Panc1 (cell line): ENCODE results near the gene NFKB1. TPM values are rescaled to one million over a fixed set of nuclear protein-coding genes. Genes with fewer than 3 reads are reported as not detected.

Source experiments
- ATAC-seq: fragments of 200-7000 bp; cut with Tn5 transposase; 2 replicates; pipeline ENCODE4 v1.9.1; 2020; ENCODE audit warnings: mild to moderate bottlenecking, moderate library complexity
- BruUV-seq: library from RNA; stranded (reverse); fragments of 400-500 nt; replicated peaks from 2 replicates; lab custom pipeline; 2021; lab: Mats Ljungman, UMichigan
- CTCF ChIA-PET: fragments of 300-600 bp; sonication (Branson Sonifier 250); formaldehyde crosslinking; loops from one replicate; lab custom pipeline; 2022; ENCODE audit warnings: antibody characterized with exemption; lab: Charles Lee
- POLR2A ChIA-PET: fragments of 300-600 bp; sonication (Branson Sonifier 250); formaldehyde crosslinking; loops from one replicate; lab custom pipeline; 2022; ENCODE audit warnings: antibody characterized with exemption; lab: Charles Lee
- DNase-seq: peaks from one replicate; pipeline ENCODE4 v3.0.0-alpha.2; 2010; ENCODE audit warnings: low read depth, low spot score
- H3K27ac ChIP-seq: 2 replicates; pipeline ENCODE4 v1.5.1; 2011; ENCODE audit warnings: mild to moderate bottlenecking, low read length, inconsistent platforms
- H3K27me3 ChIP-seq: fragments of 200-500 bp; sonication (Bioruptor generic); 2 replicates; pipeline ENCODE4 v1.6.0; 2014; ENCODE audit warnings: low read length, inconsistent platforms; ENCODE audit not compliant: control insufficient read depth, insufficient read depth
- H3K36me3 ChIP-seq: fragments of 200-500 bp; sonication (Bioruptor generic); 2 replicates; pipeline ENCODE4 v1.5.1; 2014; ENCODE audit warnings: inconsistent platforms, mild to moderate bottlenecking, low read length, moderate library complexity; ENCODE audit not compliant: control insufficient read depth, insufficient read depth
- H3K4me1 ChIP-seq: 2 replicates; pipeline ENCODE4 v1.5.1; 2011; ENCODE audit warnings: inconsistent platforms, mild to moderate bottlenecking, low read length, moderate library complexity; ENCODE audit not compliant: control insufficient read depth, insufficient read depth
- H3K4me3 ChIP-seq, 2 experiments: 2 replicates each; pipeline ENCODE4 v1.5.1; 2011 to 2012; ENCODE audit warnings: low read depth in 2 of 2, low read length in 2 of 2, mild to moderate bottlenecking in 2 of 2, inconsistent platforms in 1 of 2, moderate library complexity in 1 of 2
- H3K9me3 ChIP-seq: fragments of 200-500 bp; sonication (Bioruptor generic); 2 replicates; pipeline ENCODE4 v1.5.1; 2014; ENCODE audit warnings: low read depth, mild to moderate bottlenecking, inconsistent platforms, low read length, moderate library complexity; ENCODE audit not compliant: control insufficient read depth, insufficient read depth
- CTCF ChIP-seq: fragments of 450-650 bp; IDR thresholded peaks from 2 replicates; pipeline ENCODE4 v1.5.1; 2017; ENCODE audit warnings: mild to moderate bottlenecking
- POLR2AphosphoS5 ChIP-seq: IDR thresholded peaks from 2 replicates; pipeline ENCODE4 v1.6.1; 2012; ENCODE audit warnings: mild to moderate bottlenecking, low read depth, low read length, moderate library complexity
- REST ChIP-seq, 2 experiments: IDR thresholded peaks; 2 replicates each; pipeline ENCODE4 v1.6.1; 2011 to 2012; ENCODE audit warnings: low read depth in 2 of 2, control low read depth in 1 of 2, low read length in 1 of 2, mild to moderate bottlenecking in 1 of 2, moderate library complexity in 1 of 2; ENCODE audit not compliant: insufficient read depth in 1 of 2
- SIN3A ChIP-seq: IDR thresholded peaks from 2 replicates; pipeline ENCODE4 v1.6.1; 2012; ENCODE audit warnings: low read depth, mild to moderate bottlenecking, low read length, moderate library complexity, borderline replicate concordance; ENCODE audit not compliant: insufficient read depth
- TCF7L2 ChIP-seq: IDR thresholded peaks from 2 replicates; pipeline ENCODE4 v1.6.1; 2011; ENCODE audit warnings: mild to moderate bottlenecking, low read depth, low read length, inconsistent platforms
- in situ Hi-C: cut with HindIII; loops from 2 replicates; pipeline ENCODE4 v1.10.0; 2016; ENCODE audit warnings: low sequenced_read_pairs, low pct_unique_long_range_greater_than_20kb
- intact Hi-C: fragments of 100-400 bp; cut with micrococcal nuclease; formaldehyde crosslinking; loops from one replicate; pipeline ENCODE4 v1.10.0; 2022; ENCODE audit not compliant: unreplicated experiment
- total RNA-seq: library from RNA; stranded (reverse); gene quantifications from one replicate; pipeline ENCODE4 v1.2.1, GENCODE V29; 2021; ENCODE audit not compliant: unreplicated experiment

The NFKB1 gene
- total RNA-seq, 1 experiment from 2014 or later, result 29.0 TPM

- Histone ChIP-seq H3K4me3 (no peak overlapping the region), H3K27me3 (no peaks in the 10 kb centered on the region), H3K4me1 (no peaks in the 10 kb centered on the region), H3K27ac (no peak overlapping the region), H3K9me3 (no peaks in the 10 kb centered on the region), H3K36me3 (no peaks in the 10 kb centered on the region)
- ChIA-PET POLR2A (no interaction called here), CTCF (no interaction called here)
- ATAC-seq, result no peak
- intact Hi-C loops, result no loop called here
- in situ Hi-C loops, result no loop called here
- no peak for DNase-seq
- TF ChIP-seq SIN3A (no peak), CTCF (no peak), TCF7L2 (no peak), REST (IDR thresholded peaks at IDR 0.05; ENCODE audit: insufficient read depth in 1 of 2, low read depth in 2 of 2, low read length in 1 of 2) (no peak), POLR2AphosphoS5 (no peak)
- BruUV-seq, result no TSS peak
Observed at GRCh38 chr4:102492531-102493241, 8.5 kb upstream of the NFKB1 start.

- ChIA-PET CTCF (no interaction called here), POLR2A (no interaction called here)
- Histone ChIP-seq H3K4me3 (no peak overlapping the region), H3K27me3 (no peaks in the 10 kb centered on the region), H3K4me1 (no peaks in the 10 kb centered on the region), H3K36me3 (no peaks in the 10 kb centered on the region), H3K9me3 (no peaks in the 10 kb centered on the region), H3K27ac (no peak overlapping the region)
- intact Hi-C loops, result no loop called here
- in situ Hi-C loops, result no loop called here
- ATAC-seq (no peak), DNase-seq (no peak)
- BruUV-seq, result no TSS peak
- TF ChIP-seq TCF7L2 (no peak), REST (IDR thresholded peaks at IDR 0.05; ENCODE audit: insufficient read depth in 1 of 2, low read depth in 2 of 2, low read length in 1 of 2) (no peak), SIN3A (no peak)
Observed at GRCh38 chr4:102493257-102493656, 7.9 kb upstream of the NFKB1 start.
